ENCODE data around the gene KRTAP1-1. TPM values are rescaled to one million over a fixed set of nuclear protein-coding genes. Genes with fewer than 3 reads are reported as not detected.

KRTAP1-1 gene
- total and polyA plus RNA-seq, 2 of the 8 experiments (the other 6 are each of a cell fraction or from before 2014, with no cell fraction given): not detected

DNA sequence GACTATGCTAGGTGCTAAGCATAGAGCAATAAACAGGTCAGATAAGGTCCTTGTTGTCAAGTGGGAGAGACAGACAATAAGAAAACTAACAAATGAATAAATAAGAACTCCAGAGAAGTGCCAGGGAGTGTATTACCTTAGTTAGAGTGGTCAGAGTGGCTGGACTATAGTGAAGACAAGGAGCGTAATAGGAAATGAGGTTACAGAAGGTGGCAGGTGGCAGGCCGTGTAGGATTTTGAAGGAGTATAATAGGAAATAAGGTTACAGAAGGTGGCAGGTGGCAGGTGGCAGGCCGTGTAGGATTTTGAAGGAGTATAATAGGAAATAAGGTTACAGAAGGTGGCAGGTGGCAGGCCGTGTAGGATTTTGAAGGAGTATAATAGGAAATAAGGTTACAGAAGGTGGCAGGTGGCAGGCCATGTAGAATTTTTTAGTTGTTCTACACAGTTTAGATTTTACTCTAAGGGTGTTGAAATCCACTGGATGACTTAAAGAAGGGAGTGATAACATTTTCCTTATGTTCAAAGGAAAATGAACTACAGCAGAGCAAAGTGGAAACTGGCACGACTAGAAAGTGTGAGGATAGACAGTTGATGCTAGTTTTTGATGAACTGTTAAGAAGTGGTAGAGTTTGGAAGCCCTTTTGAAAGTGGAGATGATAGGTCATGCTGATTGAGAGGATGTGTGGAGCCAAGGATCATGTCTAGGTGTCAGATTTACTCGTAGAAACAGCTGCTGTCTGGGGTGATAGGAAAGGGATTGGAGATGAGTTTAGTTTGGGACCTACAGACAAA is 28.7 kb downstream of the KRTAP1-1 start:
- Histone ChIP-seq H3K79me1 (ENCODE audit: low read depth, low read length) (no peaks in the 10 kb centered on the region), H4K20me1 (replicated peaks in 1 of 2; ENCODE audit: control insufficient read depth in 1 of 2, insufficient read depth in 2 of 2, low read length in 2 of 2) (no peaks in the 10 kb centered on the region), H2BK5ac (ENCODE audit: low read depth, low read length) (no peak overlapping the region), H4K8ac (ENCODE audit: extremely low read depth, insufficient read depth, low read length) (no peak overlapping the region), H3K4me3 (ENCODE audit: extremely low read depth in 1 of 4, insufficient read depth in 2 of 4, low read depth in 3 of 4, low read length in 4 of 4) (no peak overlapping the region), H4K5ac (ENCODE audit: insufficient read length, low read depth, low read length) (no peak overlapping the region), H3K4me2 (ENCODE audit: insufficient read depth in 1 of 2, low read depth in 2 of 2, low read length in 2 of 2) (no peak overlapping the region), H2BK12ac (ENCODE audit: low read depth, low read length) (no peak overlapping the region), H3K79me2 (ENCODE audit: control insufficient read depth in 1 of 2, insufficient read depth in 2 of 2, low read length in 2 of 2) (no peaks in the 10 kb centered on the region), H3K9ac (replicated peaks in 1 of 4; ENCODE audit: extremely low read depth in 1 of 4, low read depth in 3 of 4, low read length in 3 of 4) (no peak overlapping the region), H3K4me1 (replicated peaks in 1 of 4; ENCODE audit: control insufficient read depth in 3 of 4, insufficient read depth in 4 of 4, low read length in 3 of 4) (peaks cover 0 to 10% (median 6%) of the 10 kb centered on the region in 4 experiments; a peak in 6 of 7 replicates), H4K91ac (replicated peaks; ENCODE audit: insufficient read length, low read length) (no peak overlapping the region), H3K9me3 (ENCODE audit: insufficient read depth in 2 of 2, low read depth in 1 of 2, low read length in 1 of 2) (no peaks in the 10 kb centered on the region), H3K27me3 (replicated peaks in 1 of 4; ENCODE audit: control insufficient read depth in 3 of 4, extremely low read depth in 1 of 4, insufficient read depth in 3 of 4, low read length in 3 of 4) (no peaks in the 10 kb centered on the region), H3K18ac (ENCODE audit: extremely low read depth, low read length) (no peak overlapping the region), H2BK120ac (replicated peaks; ENCODE audit: low read depth, low read length) (no peak overlapping the region), H3K4ac (replicated peaks; ENCODE audit: insufficient read length, low read depth, low read length) (no peak overlapping the region), H2AFZ (ENCODE audit: low read length) (no peak overlapping the region), H3K23me2 (ENCODE audit: low read depth, low read length) (no peaks in the 10 kb centered on the region), H2BK20ac (ENCODE audit: low read length) (no peak overlapping the region), H2BK15ac (ENCODE audit: low read length) (no peak overlapping the region), H2AK5ac (ENCODE audit: low read depth, low read length) (no peak overlapping the region), H3K14ac (ENCODE audit: insufficient read length) (no peak overlapping the region), H3K56ac (replicated peaks; ENCODE audit: insufficient read length, low read depth, low read length) (no peak overlapping the region), H3K27ac (ENCODE audit: low read depth, low read length) (no peak overlapping the region), H3K23ac (ENCODE audit: insufficient read length) (no peak overlapping the region), H3K36me3 (ENCODE audit: control insufficient read depth in 2 of 4, insufficient read depth in 4 of 4, low read length in 3 of 4) (no peaks in the 10 kb centered on the region)
- DNase-seq (ENCODE audit: low read depth in 1 of 2, low spot score in 2 of 2): no peak
- CTCF ChIA-PET (ENCODE audit: partially characterized antibody): no interaction called here
- FAIRE-seq: no peak
- WGBS, 2 experiments (ENCODE audit: extremely low coverage in 1 of 2, insufficient coverage in 1 of 2, insufficient read length in 1 of 2, insufficient replicate concordance in 2 of 2, low coverage in 1 of 2, low lambda C conversion rate in 2 of 2, missing lambda C conversion rate in 1 of 2): 87% methylated on average over 6 of the region's 6 CpGs; no CpG with 5 or more reads in 1 of the 2 experiments
- POLR2A ChIA-PET (ENCODE audit: partially characterized antibody): no interaction called here
- TF ChIP-seq SUZ12 (IDR thresholded peaks at IDR 0.05; ENCODE audit: low read length) (no peak), POU5F1 (IDR thresholded peaks at IDR 0.05; ENCODE audit: low read depth, low read length) (no peak), YY1 (IDR thresholded peaks at IDR 0.05; ENCODE audit: low read depth, low read length) (no peak), KDM1A (IDR thresholded peaks at IDR 0.05; ENCODE audit: borderline replicate concordance, low read length) (no peak)

All from H1 (cell line).